Colon (tissue), 2 donors: Measurements from ENCODE around the gene ADIPOR1.

ENCODE experiments used
- FAIRE-seq: peaks from 2 replicates; lab custom pipeline; 2012; peaks lifted over from hg19 to GRCh38; lab: Jason Lieb, UNC
- donor health status: control.
- donor health status: control.

ADIPOR1 gene

DNA sequence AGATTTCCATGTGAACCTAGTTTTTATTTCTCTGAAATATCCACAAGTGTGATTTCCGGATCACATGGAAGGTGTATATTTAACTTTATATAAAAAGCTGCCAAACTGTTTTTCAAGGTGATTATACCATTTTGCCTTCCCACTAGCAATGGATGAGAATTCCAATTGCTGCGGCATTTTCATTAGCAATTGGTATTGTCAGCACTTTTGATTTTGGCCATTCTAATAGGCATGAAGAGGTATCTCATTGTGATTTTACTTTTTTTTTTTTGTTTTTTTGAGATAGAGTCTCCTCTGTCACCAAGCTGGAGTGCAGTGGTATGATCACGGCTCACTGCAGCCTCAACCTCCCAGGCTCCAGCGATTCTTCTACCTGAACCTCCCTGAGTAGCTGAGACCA, 13.9 kb upstream of the ADIPOR1 start:
- no peak for FAIRE-seq

GRCh38 chr1:202968895-202969295, 10.8 kb upstream of the ADIPOR1 start:
- FAIRE-seq = no peak

- FAIRE-seq = no peak
These were observed 10.2 kb upstream of the ADIPOR1 start for GRCh38 chr1:202968351-202968750.

DNA sequence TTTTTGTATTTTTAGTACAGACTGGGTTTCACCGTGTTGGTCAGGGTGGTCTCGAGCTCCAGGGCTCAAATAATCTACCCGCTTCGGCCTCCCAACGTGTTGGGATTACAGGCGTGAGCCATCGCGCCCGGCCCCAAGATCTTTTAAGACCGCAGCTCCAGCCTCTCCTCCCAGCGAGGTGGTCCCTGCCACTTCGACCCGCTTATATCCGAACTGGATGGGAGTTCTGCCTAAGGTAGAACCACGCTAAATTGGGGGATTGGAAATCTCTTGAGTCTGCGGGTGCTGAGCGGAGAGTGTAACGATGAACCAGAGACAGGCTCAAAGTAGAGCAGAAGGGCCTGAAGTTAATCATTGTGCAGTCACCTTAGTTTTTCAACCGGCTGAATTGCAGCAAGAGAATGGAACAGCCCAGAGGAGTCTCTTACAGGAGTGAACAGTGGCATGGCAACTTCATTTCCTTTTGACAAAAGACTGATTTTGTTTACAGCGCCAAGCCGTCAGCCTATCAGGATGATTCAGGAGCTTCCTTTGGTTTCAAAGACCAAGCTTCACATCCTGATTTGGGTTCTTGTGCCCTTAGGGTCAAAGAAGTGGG, 9.7 kb upstream of the ADIPOR1 start:
- no peak for FAIRE-seq

DNA sequence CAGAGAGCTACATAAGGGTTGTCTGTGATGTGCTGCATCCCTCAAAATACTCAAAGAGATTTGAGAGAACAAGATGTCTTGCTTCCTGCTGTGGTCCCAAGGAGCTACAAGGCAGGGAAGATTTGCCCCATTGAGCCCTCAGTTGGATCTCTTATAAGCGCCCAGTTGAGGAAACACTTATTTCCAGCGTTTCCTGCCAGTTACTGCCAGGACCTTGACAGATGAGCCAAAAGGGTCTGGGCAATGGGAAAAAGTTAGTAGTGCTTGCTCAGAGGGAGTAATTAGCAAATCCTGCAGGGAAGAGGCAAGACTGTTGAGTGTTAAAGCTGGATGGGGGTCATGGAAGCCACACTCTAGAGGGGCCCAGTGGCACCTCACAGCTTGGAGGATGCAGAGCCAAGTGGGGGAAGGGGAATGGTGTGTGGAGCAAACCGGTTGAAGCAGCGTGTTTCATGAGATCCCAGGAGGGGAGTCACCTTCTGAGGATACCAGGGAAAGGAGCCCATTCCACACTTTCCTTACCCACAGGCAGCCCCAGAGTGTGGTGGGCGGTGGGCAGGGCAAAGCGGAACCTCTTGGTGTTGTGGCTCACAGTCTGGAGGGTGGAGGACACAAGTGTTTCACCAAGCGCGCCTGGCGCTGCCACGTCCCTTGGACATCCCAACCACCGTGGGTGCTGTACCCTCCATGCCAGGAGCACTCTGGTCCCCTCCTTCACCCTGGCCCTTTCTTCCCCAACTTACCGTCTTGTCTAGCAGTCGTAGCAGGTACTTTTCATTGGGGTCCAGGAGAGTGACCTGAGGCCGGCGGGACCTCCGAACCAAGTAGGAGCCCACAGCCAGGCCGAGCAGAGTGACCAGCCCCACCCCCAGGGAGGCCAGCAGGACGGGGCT, 8.1 kb upstream of the ADIPOR1 start:
- FAIRE-seq = no peak

- no peak for FAIRE-seq
These were observed 7.3 kb upstream of the ADIPOR1 start for GRCh38 chr1:202965422-202965821.

- FAIRE-seq = no peak
These were observed 6.8 kb upstream of the ADIPOR1 start for GRCh38 chr1:202964791-202965410.

DNA sequence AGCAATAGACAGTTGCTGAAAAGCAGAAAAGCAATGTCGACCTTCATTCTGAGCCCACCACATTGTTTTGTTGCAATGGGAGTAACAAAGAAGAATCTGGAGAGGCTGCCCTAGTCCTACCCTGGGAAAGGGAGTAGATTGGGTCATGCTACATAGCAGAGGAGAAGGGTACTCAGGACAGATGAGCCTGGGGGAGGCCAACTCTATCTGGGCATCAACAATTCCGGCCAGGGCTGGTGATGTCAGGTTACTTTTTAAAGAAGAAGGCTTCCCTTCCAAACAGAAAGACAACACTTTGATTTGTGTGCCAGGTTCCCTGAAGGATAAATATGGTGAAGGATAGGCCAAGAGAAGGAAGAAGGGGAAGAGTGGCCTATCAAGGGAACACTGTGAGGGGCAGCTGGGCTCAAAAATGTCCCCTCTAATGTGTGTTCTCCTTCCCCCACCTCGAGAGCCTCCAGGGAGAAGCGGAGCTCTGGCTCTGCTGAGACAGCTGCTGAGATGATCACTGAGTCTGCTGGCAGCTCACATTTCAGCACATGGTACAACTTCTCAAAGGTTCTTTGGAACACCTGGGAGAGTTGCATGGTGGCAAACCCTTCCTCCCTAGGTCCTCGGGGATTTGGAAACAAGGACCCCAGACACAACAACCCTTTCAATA, 3.2 kb upstream of the ADIPOR1 start:
- no peak for FAIRE-seq

DNA sequence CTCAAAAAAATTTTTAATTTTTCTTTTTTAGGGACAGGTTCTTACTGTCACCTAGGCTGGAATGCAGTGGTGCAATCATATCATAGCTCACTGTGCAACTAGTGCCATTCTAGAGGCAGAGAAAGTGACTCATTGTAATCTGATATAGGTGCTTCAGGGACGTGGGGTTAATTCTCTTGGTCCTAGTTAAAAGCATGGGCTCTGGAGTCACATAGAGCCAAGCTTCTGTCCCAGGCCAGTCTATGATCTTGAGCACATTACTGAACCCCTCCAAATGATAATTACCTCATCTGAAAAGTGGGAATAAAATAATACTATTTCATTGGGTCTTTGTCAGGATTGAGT, 1.1 kb upstream of the ADIPOR1 start:
- no peak for FAIRE-seq

GRCh38 chr1:202958544-202959275, 598 bp upstream of the ADIPOR1 start:
- no peak for FAIRE-seq

GRCh38 chr1:202956969-202957368, 1.1 kb downstream of the ADIPOR1 start:
- no peak for FAIRE-seq

- no peak for FAIRE-seq
These were observed 3.9 kb downstream of the ADIPOR1 start for GRCh38 chr1:202954057-202954745.

GRCh38 chr1:202953392-202953791, 4.7 kb downstream of the ADIPOR1 start:
- FAIRE-seq = no peak

- no peak for FAIRE-seq
These were observed 5.3 kb downstream of the ADIPOR1 start for GRCh38 chr1:202952818-202953217.

DNA sequence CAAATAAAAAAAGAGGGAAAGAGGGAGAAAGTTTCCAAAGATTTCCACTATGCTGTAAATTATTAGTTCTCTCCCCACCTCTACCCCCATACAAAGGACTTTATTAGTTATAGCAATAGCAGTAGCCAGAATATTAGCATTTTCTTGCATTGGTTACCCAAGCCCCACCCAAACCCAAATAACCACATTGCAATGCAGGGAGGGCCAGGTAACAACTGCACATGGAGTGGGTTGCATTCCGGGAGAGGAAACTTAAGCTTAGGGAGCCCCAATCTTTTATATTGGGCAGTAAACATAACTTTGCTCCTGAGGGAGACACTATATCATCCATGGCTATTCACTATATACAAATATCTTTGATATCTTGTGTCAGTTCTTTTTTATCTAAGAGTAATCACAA, 6.0 kb downstream of the ADIPOR1 start:
- FAIRE-seq = no peak

GRCh38 chr1:202951437-202951836, 6.7 kb downstream of the ADIPOR1 start:
- FAIRE-seq = no peak

DNA sequence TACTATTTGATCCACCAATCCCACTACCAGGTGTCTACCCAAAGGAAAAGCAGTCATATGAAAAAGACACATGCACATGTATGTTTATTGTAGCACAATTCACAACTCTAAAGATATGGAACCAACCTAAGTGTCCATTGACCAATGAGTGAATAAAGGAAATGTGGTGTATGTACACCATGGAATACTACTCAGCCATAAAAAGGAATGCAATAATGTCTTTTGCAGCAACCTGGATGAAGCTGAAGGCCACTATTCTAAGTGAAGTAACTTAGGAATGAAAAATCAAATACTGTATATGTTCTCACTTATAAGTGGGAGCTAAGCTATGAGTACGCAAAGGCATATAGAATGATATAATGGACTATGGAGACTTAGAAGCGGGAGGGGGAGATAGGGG, 12.6 kb downstream of the ADIPOR1 start:
- no peak for FAIRE-seq

DNA sequence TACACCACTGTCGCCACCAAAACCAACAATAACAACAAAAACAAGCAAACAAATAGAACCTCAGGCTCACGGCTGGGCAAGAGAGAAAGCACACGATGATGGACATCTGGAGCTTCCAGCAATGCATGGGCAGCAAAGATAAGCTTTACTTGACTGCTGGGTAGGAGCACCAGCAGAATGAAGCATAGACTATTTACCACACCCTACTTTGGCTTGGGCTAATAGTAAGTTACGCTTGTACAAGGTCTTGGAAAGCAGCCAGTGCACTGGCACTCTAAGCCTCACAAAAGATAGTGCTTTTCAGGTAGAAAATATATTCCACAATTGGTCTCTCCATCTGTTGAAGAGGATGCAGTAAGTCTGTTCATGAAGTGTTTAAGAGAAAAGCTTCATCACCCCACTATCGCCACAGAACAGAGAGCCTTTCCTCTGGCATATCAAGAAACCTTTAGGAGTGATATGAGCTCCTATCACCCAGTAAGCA, 13.6 kb downstream of the ADIPOR1 start:
- no peak for FAIRE-seq

DNA sequence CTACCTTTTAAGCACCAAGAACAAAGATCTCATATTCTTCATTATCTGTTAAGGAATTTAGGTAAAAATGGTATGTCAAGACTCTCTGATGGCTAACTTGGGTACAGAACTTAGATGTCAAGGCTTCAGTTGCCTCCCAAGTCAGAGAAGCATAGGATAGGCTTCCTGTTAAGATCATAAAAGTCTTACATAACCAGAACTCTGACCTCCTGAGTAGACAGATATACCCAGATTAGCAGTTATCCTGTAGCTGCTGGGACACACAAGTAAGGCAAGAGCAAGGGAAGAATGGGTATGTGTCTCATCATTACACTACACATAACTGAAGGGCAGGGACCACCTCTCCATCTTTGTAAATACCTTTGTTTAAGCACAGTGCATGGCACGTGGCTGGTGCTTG, 15.7 kb downstream of the ADIPOR1 start:
- no peak for FAIRE-seq

DNA sequence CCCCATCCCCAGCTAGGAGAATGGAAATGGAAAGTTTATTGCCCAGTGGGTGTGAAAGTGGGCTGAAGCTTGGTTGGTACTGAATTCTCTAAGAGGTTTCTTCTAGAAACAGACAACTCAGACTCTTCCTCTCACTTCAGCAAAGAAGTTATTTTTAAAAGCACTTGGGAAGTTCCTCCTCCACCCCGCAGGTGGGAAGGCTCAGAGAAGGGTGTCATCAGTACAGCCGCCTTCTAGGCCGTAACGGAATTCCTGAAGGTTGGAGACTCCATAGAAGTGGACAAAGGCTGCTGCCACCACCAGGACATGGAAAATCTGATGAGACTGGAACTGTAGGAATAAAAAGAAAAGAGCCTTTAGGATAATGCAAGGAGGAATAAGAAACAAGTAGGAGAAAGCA, 16.7 kb downstream of the ADIPOR1 start:
- no peak for FAIRE-seq

DNA sequence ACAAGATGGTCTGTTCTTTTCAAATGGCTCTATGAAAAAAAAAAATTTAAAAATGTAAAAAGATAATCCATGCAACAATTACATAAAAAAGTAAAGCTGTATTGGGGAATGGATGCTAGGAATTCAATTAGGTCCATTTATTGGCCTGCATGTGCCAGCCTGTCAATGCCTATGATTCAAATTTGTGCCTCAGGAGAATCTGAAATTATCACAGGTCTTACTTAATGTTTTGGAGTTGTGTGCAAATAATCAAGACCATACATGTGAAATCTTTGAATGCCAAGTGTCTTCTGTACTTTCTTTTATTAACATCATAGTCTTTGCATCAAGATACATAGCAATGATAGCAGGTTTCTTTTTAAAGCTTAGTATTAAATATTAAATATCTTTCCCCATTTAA, 17.6 kb downstream of the ADIPOR1 start:
- no peak for FAIRE-seq
